Muscle layer of duodenum (tissue), 2 donors: ENCODE measurements around the gene KCNIP4.

ENCODE experiments used
- H3K27ac ChIP-seq: one replicate; pipeline ENCODE4 v1.7.0; 2013; ENCODE audit warnings: mild to moderate bottlenecking, low read length
- H3K27me3 ChIP-seq: one replicate; pipeline ENCODE4 v1.7.0; 2013; ENCODE audit warnings: low read depth, mild to moderate bottlenecking, control low read depth, low read length
- H3K36me3 ChIP-seq, 2 donors: one replicate each; pipeline ENCODE4 v1.7.0; 2013; ENCODE audit warnings: low read length in 2 of 2, control low read depth in 1 of 2, mild to moderate bottlenecking in 1 of 2; ENCODE audit not compliant: insufficient read depth in 2 of 2, control insufficient read depth in 1 of 2
- H3K4me1 ChIP-seq, 2 donors: one replicate each; pipeline ENCODE4 v1.7.0; 2013; ENCODE audit warnings: low read length in 2 of 2, mild to moderate bottlenecking in 2 of 2, control low read depth in 1 of 2, moderate library complexity in 1 of 2; ENCODE audit not compliant: insufficient read depth in 2 of 2, control insufficient read depth in 1 of 2
- H3K4me3 ChIP-seq, 2 donors: one replicate each; pipeline ENCODE4 v1.7.0; 2013; ENCODE audit warnings: low read length in 2 of 2, low read depth in 1 of 2, mild to moderate bottlenecking in 1 of 2
- H3K9me3 ChIP-seq, 2 donors: one replicate each; pipeline ENCODE4 v1.7.0; 2013; ENCODE audit warnings: low read length in 2 of 2, control low read depth in 1 of 2, mild to moderate bottlenecking in 1 of 2; ENCODE audit not compliant: control insufficient read depth in 1 of 2
- donor health status: healthy.

KCNIP4 gene

DNA sequence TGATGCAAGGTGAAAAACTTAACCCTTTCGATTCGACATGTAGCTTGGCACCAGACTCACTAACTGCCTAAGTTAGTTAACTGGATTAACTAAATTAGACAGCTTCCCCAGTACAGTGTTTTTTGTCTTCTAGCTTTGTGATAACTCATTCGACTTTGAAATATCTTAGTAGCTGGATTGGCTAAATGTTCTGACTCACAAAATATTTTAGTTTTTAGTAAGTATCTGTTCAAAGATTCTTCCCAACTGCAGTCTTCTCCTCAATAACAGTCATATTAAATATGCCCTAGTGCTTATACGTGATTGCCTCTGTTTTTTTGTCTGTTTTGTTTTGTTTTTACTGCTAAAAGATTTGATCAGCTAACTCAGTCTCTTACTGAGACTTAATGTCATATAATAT is 102.9 kb downstream of the KCNIP4 start:
- Histone ChIP-seq H3K27me3 (no peaks in the 10 kb centered on the region), H3K27ac (no peak overlapping the region), H3K9me3 (no peaks in the 10 kb centered on the region), H3K4me1 (no peaks in the 10 kb centered on the region), H3K36me3 (no peaks in the 10 kb centered on the region), H3K4me3 (no peak overlapping the region)

GRCh38 chr4:21835712-21836111 is 112.9 kb downstream of the KCNIP4 start:
- no peak overlapping the region for H3K27ac ChIP-seq
- no peaks in the 10 kb centered on the region for H3K27me3 ChIP-seq
- H3K9me3 ChIP-seq = peaks cover 0 to 6% of the 10 kb centered on the region in 2 donors
- H3K36me3 ChIP-seq = no peaks in the 10 kb centered on the region
- no peaks in the 10 kb centered on the region for H3K4me1 ChIP-seq
- no peak overlapping the region for H3K4me3 ChIP-seq

GRCh38 chr4:21830272-21830671 is 118.3 kb downstream of the KCNIP4 start:
- Histone ChIP-seq H3K9me3 (peaks cover 0 to 6% of the 10 kb centered on the region in 2 donors), H3K4me3 (no peak overlapping the region)

GRCh38 chr4:21827575-21827974 is 121.0 kb downstream of the KCNIP4 start:
- no peaks in the 10 kb centered on the region for H3K36me3 ChIP-seq
- H3K27ac ChIP-seq = no peak overlapping the region
- H3K4me3 ChIP-seq = no peak overlapping the region
- H3K27me3 ChIP-seq = no peaks in the 10 kb centered on the region
- peaks cover 0 to 6% of the 10 kb centered on the region in 2 donors for H3K9me3 ChIP-seq
- H3K4me1 ChIP-seq = no peaks in the 10 kb centered on the region

More at GRCh38 chr4:21830272-21830671, 118.3 kb downstream of the KCNIP4 start:
- Histone ChIP-seq H3K27ac (no peak overlapping the region), H3K4me1 (no peaks in the 10 kb centered on the region), H3K27me3 (no peaks in the 10 kb centered on the region), H3K36me3 (no peaks in the 10 kb centered on the region)

GRCh38 chr4:21826071-21826470 is 122.5 kb downstream of the KCNIP4 start:
- H3K36me3 ChIP-seq = no peaks in the 10 kb centered on the region
- H3K4me1 ChIP-seq = no peaks in the 10 kb centered on the region
- H3K9me3 ChIP-seq = no peaks in the 10 kb centered on the region
- H3K4me3 ChIP-seq = no peak overlapping the region
- no peak overlapping the region for H3K27ac ChIP-seq
- H3K27me3 ChIP-seq = no peaks in the 10 kb centered on the region

- Histone ChIP-seq H3K4me3 (no peak overlapping the region), H3K4me1 (no peaks in the 10 kb centered on the region), H3K9me3 (peaks cover 0 to 5% of the 10 kb centered on the region in 2 donors), H3K27ac (no peak overlapping the region), H3K27me3 (no peaks in the 10 kb centered on the region), H3K36me3 (no peaks in the 10 kb centered on the region)
These were observed 129.5 kb downstream of the KCNIP4 start for GRCh38 chr4:21819086-21819485.

DNA sequence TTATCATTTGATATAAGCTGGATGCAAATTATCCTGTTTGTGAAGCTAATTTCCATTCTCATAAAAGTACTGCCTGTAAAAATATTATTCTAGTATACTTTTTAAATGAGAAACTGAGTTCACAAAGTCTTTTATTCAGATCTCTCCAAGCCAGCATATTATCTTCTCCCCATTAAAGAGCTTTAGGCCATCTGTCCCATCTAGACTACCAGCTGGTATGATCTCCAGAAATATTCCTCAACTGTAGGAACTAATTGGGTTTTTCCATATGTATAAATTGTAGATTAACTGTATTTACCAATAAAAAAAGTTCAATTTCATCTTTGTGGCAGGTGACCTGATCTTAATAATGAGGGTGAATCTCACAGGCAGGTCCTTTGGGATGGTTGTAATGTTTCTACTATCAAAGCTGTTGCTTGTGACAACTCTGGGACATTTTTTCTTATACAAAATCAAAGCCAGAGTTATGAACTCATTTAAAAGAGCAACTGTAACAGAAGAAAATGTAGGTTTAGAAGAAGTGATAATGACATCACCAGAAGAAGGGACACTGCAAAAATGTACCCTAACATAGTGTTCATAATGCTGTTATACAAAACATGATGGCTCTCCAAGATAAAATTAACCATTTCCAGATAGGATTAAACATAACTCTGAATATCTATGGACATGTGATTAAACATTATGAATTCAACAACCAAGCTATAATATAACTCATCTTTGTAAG is 132.8 kb downstream of the KCNIP4 start:
- Histone ChIP-seq H3K27ac (no peak overlapping the region), H3K4me3 (no peak overlapping the region), H3K9me3 (peaks cover 0 to 5% of the 10 kb centered on the region in 2 donors), H3K27me3 (no peaks in the 10 kb centered on the region), H3K4me1 (no peaks in the 10 kb centered on the region), H3K36me3 (no peaks in the 10 kb centered on the region)

GRCh38 chr4:21811565-21811964 is 137.0 kb downstream of the KCNIP4 start:
- Histone ChIP-seq H3K27ac (no peak overlapping the region), H3K4me1 (no peaks in the 10 kb centered on the region)

GRCh38 chr4:21806991-21807390 is 141.6 kb downstream of the KCNIP4 start:
- no peaks in the 10 kb centered on the region for H3K9me3 ChIP-seq
- no peaks in the 10 kb centered on the region for H3K4me1 ChIP-seq
- H3K36me3 ChIP-seq = no peaks in the 10 kb centered on the region
- H3K4me3 ChIP-seq = no peak overlapping the region
- no peaks in the 10 kb centered on the region for H3K27me3 ChIP-seq
- H3K27ac ChIP-seq = no peak overlapping the region

More at GRCh38 chr4:21811565-21811964, 137.0 kb downstream of the KCNIP4 start:
- H3K27me3 ChIP-seq = no peaks in the 10 kb centered on the region
- no peak overlapping the region for H3K4me3 ChIP-seq
- H3K9me3 ChIP-seq = no peaks in the 10 kb centered on the region
- H3K36me3 ChIP-seq = no peaks in the 10 kb centered on the region

DNA sequence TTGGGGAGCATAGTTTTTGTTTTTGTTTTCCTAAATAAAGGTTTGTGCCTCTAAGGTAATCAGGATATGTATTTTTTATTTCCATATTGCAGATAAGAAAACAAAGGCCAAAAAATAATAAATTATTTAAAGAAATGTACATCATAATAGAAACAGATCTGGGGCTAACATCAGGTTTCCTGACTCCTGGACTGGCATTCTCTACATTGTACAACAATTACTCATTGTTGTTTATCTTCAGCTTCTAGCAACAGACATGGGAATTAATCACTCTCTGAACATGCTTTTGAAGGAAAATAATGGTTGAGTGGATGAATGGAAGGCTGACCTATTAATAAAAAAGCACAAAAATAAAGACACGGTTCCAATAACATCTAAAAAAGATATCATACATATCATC is 146.2 kb downstream of the KCNIP4 start:
- no peaks in the 10 kb centered on the region for H3K36me3 ChIP-seq
- H3K9me3 ChIP-seq = no peaks in the 10 kb centered on the region

GRCh38 chr4:21801661-21802385 is 146.7 kb downstream of the KCNIP4 start:
- Histone ChIP-seq H3K4me1 (no peaks in the 10 kb centered on the region), H3K36me3 (no peaks in the 10 kb centered on the region), H3K27ac (no peak overlapping the region), H3K9me3 (no peaks in the 10 kb centered on the region), H3K4me3 (no peak overlapping the region), H3K27me3 (no peaks in the 10 kb centered on the region)

More for the DNA sequence above, 146.2 kb downstream of the KCNIP4 start:
- no peak overlapping the region for H3K4me3 ChIP-seq
- H3K4me1 ChIP-seq = no peaks in the 10 kb centered on the region
- H3K27me3 ChIP-seq = no peaks in the 10 kb centered on the region
- H3K27ac ChIP-seq = no peak overlapping the region
